GM12872 (cell line): ENCODE data around the gene TPRN.

Experiments used
- TF ChIP-seq, protein P1 (sequence below): IDR thresholded peaks from 3 replicates; pipeline ENCODE4 v1.5.1; 2011; ENCODE audit warnings: low read depth, mild to moderate bottlenecking, low read length, moderate library complexity; ENCODE audit not compliant: insufficient read depth

Gene TPRN

DNA sequence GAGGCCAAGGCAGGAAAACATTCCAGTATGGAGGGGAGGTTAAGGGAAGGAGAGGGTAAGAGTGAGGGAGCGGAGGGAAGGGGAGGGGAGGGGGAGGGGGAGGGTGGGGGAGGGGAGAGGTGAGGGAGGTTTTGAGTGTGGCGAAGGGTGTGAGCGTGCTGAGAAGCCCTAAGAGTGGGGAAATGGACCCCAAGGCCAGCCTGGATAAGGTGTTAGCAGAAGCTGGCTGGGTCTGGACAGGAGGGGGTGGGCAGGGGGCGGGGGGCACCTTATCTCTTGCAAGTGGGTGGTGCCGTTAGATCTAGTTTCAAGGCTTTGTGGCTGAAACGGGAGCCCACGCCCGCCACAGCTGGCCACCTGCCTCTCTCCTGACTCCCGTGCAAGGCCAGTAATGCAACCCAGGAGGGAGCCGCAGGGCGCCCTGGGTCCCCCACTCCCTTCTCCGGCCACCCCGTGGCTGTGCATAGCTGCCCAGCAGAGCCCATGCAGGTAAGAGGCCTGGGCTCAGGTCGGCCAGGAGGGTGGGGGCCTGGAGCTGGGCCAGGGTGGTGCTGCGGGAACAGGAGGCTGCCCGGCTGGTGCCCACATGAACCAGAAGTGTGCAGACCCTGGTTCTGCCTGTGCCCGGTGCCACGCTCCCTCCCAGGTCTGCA is 27.4 kb upstream of the TPRN start:
- TF ChIP-seq, protein P1, sequence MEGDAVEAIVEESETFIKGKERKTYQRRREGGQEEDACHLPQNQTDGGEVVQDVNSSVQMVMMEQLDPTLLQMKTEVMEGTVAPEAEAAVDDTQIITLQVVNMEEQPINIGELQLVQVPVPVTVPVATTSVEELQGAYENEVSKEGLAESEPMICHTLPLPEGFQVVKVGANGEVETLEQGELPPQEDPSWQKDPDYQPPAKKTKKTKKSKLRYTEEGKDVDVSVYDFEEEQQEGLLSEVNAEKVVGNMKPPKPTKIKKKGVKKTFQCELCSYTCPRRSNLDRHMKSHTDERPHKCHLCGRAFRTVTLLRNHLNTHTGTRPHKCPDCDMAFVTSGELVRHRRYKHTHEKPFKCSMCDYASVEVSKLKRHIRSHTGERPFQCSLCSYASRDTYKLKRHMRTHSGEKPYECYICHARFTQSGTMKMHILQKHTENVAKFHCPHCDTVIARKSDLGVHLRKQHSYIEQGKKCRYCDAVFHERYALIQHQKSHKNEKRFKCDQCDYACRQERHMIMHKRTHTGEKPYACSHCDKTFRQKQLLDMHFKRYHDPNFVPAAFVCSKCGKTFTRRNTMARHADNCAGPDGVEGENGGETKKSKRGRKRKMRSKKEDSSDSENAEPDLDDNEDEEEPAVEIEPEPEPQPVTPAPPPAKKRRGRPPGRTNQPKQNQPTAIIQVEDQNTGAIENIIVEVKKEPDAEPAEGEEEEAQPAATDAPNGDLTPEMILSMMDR: no peak

DNA sequence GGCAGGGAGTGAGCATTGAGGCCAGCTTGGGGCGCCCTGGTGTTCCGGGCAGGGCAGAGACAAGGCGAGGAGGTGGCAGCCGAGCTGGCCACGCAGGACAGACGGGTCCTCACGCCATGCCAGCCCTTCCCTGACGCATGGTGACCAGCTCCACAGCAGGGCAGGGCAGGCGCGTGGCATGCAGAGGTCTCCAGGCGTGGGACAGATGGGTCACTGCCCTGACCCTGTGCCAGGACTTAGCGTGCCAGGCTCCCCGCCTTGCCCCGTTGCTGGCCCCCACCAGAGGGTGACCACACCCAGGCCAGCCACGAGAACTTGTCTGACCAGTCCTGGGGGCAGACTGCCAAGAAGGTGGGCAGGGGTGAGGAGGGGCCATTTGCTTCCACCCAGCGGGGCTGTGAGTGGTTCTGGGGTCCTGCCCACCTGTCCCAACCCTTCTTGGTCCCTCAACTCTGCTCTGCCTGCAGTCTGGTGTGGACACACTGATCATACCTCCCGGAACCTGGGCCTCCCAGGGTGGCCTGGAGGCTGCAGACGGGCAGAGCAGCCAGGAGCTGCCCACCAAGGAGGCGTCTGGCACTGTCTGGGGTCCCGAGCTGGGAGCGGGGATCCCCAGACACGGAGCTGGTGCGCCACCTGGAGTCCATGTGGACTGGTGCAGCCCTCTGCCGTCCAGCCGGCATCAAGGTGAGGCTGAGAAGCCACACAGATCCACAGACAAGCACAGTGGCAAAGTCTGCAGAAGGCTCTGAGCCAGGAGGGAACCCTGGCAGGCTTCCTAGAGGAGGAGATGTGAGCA is 26.7 kb upstream of the TPRN start, which contains the start of gene RNF224:
TSS of gene RNF224 (plus strand) at position 449 of the 799 bp plus-strand sequence. CDS start 834 bp downstream, outside the sequence.
- TF ChIP-seq, protein P1: peak; percentile 97

DNA sequence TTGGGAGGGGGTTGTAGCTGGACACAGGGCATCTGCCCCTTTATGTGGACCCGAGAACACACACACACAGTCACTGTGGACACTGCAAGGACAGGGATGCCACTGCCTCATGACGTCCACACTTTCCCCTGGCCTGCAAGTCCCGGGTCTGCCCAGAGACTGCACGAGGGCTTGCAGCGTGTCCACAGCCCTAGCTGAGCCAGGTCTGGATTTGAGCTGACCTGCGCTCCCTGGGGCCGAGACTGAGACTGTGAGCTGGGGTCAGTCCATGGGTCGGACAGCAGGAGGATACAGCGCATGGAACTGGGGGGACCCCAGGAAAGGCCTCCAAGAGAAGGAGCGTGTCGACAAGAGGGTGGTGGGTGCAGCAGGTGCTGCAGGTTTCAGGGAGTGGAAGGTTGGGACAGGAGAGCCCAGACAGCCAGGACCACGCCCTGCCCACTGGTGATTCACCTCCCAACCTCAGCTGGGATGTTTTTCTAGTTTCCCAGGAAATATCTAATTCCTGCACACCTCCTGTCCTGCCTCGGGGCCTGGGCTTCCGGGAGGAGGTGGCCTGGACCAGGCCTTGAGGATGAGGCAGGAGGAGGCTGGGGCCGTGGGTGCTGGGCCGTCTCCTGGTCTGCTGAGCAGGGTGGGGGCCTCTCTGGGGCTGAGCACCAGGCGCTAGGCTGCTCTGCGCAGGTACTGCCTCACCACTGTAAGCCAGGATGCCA is 26.0 kb upstream of the TPRN start:
- TF ChIP-seq, protein P1: no peak

DNA sequence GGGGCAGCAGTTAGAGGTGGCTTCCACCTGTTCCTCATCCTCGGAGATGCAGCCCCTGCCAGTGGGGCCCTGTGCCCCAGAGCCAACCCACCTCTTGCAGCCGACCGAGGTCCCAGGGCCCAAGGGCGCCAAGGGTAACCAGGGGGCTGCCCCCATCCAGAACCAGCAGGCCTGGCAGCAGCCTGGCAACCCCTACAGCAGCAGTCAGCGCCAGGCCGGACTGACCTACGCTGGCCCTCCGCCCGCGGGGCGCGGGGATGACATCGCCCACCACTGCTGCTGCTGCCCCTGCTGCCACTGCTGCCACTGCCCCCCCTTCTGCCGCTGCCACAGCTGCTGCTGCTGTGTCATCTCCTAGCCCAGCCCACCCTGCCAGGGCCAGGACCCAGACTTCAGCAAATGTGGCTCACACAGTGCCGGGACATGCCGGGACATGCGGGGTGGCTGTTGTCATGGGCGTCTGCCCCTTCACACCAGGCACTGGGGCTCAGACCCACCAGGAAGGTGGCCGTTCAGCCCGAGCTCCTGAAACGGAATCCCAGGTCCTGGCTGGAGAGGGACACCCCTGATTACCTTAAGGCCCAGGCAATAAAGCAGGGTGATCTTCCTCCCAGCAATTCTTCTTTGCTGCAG is 25.3 kb upstream of the TPRN start:
- TF ChIP-seq, protein P1: no peak

DNA sequence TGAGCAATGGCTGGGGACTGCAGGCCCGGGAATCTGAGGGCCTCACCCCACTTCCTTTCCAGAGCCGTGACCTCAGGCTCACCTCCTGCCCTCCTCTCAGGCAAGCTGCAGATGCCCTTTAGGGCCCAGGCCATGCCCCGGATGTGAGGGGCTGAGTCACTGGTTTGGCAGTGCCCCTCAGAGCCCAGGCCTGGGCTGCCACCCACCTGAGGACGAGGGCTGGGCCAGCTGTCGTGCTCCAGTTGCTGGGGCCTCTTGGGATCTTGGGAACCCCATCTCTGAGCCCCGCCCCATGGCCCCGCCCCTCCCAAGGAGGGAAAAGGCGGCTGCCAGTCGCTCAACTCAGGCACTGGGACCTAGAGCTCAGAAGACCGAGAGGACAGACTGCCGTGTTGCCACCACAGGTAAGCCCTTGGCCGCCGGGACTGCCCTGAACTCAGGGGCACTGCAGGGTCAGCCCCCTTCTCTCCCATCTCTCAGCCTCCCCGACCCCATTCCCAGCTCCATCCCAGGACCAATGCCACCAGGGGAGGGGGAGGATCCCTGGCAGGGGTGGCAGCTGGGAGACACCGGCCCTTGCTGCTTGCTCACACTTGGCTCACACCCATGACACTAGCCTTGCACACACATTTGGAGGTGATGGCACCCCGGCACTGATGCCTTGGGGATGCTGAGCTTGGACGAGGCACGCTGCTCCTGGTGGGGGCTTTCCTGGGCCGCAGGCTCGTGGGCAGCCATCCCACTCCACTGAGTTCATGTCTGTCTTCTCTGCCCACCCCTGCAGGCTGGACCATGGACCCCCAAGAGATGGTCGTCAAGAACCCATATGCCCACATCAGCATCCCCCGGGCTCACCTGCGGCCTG is 24.5 kb upstream of the TPRN start, which contains the start of gene CYSRT1:
TSS of gene CYSRT1 (plus strand) at position 345 of the 865 bp plus-strand sequence. CDS start at position 793, 448 bp downstream.
- TF ChIP-seq, protein P1: no peak

DNA sequence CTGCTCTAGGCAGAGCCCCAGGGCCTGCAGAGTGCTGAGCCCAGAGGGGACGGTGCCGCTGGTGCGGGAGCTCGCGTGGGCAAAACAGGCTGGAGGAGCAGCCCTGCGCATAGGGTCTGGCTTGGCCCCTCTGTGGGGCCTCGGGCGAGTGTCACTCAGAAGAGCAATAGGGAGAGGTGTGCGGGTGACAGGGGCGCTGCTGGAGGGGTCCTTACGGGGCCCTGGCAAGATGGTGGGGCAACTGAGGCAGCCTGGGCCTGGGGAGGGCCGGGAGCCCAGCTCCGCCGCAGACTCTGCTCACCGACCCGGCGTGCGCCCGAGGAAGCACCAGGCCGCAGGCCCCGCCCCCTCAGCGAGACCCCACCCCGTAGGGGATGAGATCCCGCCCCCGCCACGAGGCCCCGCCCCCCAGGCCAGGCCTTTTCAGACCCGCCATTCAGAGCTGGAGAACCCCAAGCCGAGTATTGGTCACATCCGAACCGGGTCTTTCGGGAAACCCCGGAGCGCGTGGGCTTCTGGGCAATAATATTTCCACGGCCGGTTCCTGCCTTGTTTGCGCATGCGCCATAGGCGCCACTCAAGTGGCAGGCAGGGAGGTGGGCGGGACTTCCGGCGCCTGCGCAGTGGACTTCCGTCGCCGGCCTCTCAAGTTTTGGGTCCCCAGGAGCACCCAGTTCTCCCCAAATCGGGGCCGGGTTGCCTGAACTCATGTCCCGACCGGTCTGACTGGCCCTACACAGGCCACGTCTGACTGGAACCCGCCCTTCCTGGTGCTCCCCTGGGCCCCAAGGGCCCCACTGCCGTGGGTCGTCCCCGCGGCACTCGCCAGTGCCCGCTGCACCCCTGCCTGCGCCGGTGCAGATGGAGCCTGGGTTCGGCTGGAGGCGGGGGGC is 22.8 kb upstream of the TPRN start:
- TF ChIP-seq, protein P1: no peak
